ENCODE measurements around the gene RXFP3. TPM values are rescaled to one million over a fixed set of nuclear protein-coding genes. Genes with fewer than 3 reads are reported as not detected.
A peak's percentile ranks its signal among the peaks of the same experiment; 100 is the strongest.

RXFP3 gene
- total RNA-seq, 1 donor from 2014 or later: 0.18 TPM

DNA sequence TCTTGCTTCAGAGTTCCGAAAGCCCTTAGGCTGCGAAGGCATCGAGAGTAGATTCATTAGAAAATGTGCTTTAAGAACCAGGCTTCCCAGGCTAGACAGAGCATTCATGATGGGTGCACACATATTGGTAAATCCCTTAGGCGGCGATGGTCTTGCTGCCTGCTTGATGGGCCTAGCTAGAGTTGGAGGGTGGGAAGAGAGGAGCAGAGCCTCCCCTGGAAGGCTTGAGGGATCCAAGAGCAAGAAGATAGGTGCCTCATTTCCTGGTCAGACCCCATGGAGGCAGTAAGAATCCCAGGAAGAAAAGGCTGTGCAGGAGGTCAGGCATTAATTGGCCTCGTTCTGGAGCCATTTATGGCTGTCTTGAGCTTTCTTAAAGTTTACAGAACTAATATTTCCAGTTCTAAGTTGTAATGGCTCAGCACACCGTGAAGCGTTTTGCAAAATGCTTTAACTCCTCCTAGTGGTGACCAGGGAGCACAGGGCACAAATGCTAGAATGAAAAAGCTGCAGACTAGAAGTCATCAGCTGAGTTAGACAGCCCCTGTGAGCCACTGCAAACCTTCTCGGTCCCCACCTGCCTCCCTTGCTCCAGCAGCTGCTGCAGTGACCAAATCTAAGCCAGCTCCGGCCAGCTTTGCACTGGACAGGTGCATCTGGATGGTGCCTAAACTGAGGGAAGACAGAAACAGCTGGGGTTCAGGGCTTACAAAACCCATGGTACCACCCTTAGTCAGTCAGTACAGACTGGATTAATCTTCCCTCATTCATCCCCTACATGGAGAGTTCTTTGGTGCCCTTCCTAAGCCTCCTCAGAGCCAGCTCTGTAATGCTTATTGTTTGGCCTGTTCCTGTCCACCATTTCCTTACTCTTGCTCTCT is 33.6 kb downstream of the RXFP3 start:
- no peaks in the 10 kb centered on the region for H3K36me3 Mint-ChIP-seq (ENCODE audit: low read depth, unreplicated experiment)
- peak; percentile 13 for DNase-seq (ENCODE audit: low spot score)
- H3K4me3 Mint-ChIP-seq (ENCODE audit: unreplicated experiment): no peak overlapping the region
- H3K4me1 Mint-ChIP-seq (ENCODE audit: unreplicated experiment): peaks cover 7% of the 10 kb centered on the region
- no peaks in the 10 kb centered on the region for H3K9me3 Mint-ChIP-seq (ENCODE audit: unreplicated experiment)
- peaks cover 3% of the 10 kb centered on the region for H3K27me3 Mint-ChIP-seq (ENCODE audit: unreplicated experiment)
- TF ChIP-seq, protein P1, sequence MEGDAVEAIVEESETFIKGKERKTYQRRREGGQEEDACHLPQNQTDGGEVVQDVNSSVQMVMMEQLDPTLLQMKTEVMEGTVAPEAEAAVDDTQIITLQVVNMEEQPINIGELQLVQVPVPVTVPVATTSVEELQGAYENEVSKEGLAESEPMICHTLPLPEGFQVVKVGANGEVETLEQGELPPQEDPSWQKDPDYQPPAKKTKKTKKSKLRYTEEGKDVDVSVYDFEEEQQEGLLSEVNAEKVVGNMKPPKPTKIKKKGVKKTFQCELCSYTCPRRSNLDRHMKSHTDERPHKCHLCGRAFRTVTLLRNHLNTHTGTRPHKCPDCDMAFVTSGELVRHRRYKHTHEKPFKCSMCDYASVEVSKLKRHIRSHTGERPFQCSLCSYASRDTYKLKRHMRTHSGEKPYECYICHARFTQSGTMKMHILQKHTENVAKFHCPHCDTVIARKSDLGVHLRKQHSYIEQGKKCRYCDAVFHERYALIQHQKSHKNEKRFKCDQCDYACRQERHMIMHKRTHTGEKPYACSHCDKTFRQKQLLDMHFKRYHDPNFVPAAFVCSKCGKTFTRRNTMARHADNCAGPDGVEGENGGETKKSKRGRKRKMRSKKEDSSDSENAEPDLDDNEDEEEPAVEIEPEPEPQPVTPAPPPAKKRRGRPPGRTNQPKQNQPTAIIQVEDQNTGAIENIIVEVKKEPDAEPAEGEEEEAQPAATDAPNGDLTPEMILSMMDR (IDR thresholded peaks at IDR 0.05; ENCODE audit: unreplicated experiment): peak; percentile 55
- no peak overlapping the region for H3K27ac Mint-ChIP-seq (ENCODE audit: unreplicated experiment)

DNA sequence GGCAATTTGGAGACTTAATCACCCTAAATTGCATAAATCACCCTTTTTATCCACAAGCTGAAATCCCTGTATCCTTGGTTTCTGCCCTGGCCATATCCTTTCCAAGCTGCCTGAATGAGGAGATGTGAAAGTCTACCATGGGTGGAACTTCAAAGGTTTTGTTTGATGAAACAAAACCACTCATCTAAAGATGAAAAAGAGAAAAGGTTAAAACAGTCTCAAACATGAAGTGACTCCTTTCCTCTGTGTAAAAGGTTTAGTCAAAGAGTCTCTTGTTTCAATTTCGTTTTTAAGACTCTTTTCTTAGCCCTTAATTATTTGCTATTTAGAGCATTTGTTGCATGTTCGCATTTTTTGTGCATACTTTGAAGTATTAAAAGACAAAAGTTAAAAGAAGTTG is 37.1 kb downstream of the RXFP3 start:
- Mint-ChIP-seq H3K4me1 (ENCODE audit: unreplicated experiment) (peaks cover 7% of the 10 kb centered on the region), H3K9me3 (ENCODE audit: unreplicated experiment) (no peaks in the 10 kb centered on the region), H3K36me3 (ENCODE audit: low read depth, unreplicated experiment) (no peaks in the 10 kb centered on the region), H3K4me3 (ENCODE audit: unreplicated experiment) (no peak overlapping the region), H3K27ac (ENCODE audit: unreplicated experiment) (no peak overlapping the region), H3K27me3 (ENCODE audit: unreplicated experiment) (peaks cover 4% of the 10 kb centered on the region)
- TF ChIP-seq, protein P1 (IDR thresholded peaks at IDR 0.05; ENCODE audit: unreplicated experiment): no peak
- no peak for DNase-seq (ENCODE audit: low spot score)

DNA sequence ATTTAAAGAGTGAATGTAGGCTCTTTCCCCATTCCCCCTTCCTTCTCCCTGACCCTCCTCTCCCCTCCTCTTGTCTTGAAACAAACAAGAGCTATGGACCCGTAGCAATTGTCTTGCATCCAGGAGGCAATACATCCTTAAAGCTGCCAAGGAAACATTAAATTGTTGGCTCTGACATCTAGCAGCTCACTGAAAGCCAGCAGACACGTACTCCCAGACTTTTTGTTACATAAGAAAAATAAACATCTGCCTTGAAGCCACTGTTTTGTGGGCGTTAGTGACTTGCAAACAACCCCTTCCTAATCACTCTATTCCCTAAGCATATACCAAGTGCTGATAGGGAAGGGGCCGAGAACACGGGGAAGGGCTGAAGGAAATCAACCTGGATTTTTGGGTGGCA is 39.7 kb downstream of the RXFP3 start:
- no peaks in the 10 kb centered on the region for H3K9me3 Mint-ChIP-seq (ENCODE audit: unreplicated experiment)
- H3K4me3 Mint-ChIP-seq (ENCODE audit: unreplicated experiment): no peak overlapping the region
- no peak for DNase-seq (ENCODE audit: low spot score)
- H3K27me3 Mint-ChIP-seq (ENCODE audit: unreplicated experiment): peaks cover 1% of the 10 kb centered on the region
- H3K36me3 Mint-ChIP-seq (ENCODE audit: low read depth, unreplicated experiment): peaks cover 5% of the 10 kb centered on the region
- H3K27ac Mint-ChIP-seq (ENCODE audit: unreplicated experiment): no peak overlapping the region
- no peaks in the 10 kb centered on the region for H3K4me1 Mint-ChIP-seq (ENCODE audit: unreplicated experiment)
- TF ChIP-seq, protein P1 (IDR thresholded peaks at IDR 0.05; ENCODE audit: unreplicated experiment): no peak

DNA sequence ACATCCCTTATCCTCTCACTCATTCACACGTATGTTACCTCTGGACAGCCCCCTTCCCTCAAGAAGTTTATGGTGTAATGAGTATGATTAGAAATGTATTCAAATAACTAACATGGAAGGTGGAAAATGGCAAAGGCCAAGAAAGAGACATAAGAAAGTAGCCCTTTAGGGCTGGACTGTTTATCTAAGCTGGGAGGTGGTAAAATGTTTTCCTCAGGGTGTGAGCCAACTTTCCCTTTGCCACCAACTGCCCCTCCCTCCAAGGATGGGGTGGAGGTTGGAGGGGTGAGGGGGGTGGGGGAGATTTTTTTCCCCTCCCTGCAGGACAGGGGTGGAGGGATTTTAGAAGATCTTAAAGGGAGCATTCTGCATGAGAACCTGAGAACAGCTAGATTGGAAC is 40.1 kb downstream of the RXFP3 start:
- DNase-seq (ENCODE audit: low spot score): no peak
- H3K27me3 Mint-ChIP-seq (ENCODE audit: unreplicated experiment): peaks cover 1% of the 10 kb centered on the region
- no peak overlapping the region for H3K27ac Mint-ChIP-seq (ENCODE audit: unreplicated experiment)
- no peak overlapping the region for H3K4me3 Mint-ChIP-seq (ENCODE audit: unreplicated experiment)
- TF ChIP-seq, protein P1 (IDR thresholded peaks at IDR 0.05; ENCODE audit: unreplicated experiment): no peak
- no peaks in the 10 kb centered on the region for H3K4me1 Mint-ChIP-seq (ENCODE audit: unreplicated experiment)
- peaks cover 5% of the 10 kb centered on the region for H3K36me3 Mint-ChIP-seq (ENCODE audit: low read depth, unreplicated experiment)
- no peaks in the 10 kb centered on the region for H3K9me3 Mint-ChIP-seq (ENCODE audit: unreplicated experiment)

DNA sequence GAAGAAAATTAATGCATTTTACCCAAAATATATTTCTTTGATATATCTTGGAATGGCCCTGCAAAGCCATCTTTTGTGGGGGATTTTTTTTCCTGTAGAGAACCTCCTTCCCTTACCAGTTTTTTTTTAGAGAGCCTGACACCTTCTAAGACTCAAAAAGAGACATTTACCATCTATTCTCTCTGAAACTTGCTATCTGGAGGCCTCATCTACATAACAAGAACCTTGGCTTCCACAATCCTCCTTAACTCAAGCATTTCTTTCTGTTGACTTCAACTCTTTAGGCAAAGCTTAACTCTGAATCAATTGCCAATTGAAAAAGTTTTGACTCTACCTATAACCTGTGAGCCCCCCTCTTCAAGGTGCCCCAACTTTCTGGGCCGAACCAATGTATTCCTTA is 42.1 kb downstream of the RXFP3 start:
- TF ChIP-seq, protein P1 (IDR thresholded peaks at IDR 0.05; ENCODE audit: unreplicated experiment): no peak
- Mint-ChIP-seq H3K9me3 (ENCODE audit: unreplicated experiment) (no peaks in the 10 kb centered on the region), H3K4me1 (ENCODE audit: unreplicated experiment) (no peaks in the 10 kb centered on the region), H3K27me3 (ENCODE audit: unreplicated experiment) (peaks cover 1% of the 10 kb centered on the region), H3K4me3 (ENCODE audit: unreplicated experiment) (no peak overlapping the region), H3K27ac (ENCODE audit: unreplicated experiment) (no peak overlapping the region), H3K36me3 (ENCODE audit: low read depth, unreplicated experiment) (peaks cover 5% of the 10 kb centered on the region)
- no peak for DNase-seq (ENCODE audit: low spot score)
